ENCODE data around the gene RHOJ. TPM values are rescaled to one million over a fixed set of nuclear protein-coding genes. Genes with fewer than 3 reads are reported as not detected.

Gene RHOJ
- total and polyA plus RNA-seq, 9 of the 15 experiments (the other 6 are each of a cell fraction or from before 2014, with no cell fraction given) = not detected

- FAIRE-seq = no peak
- no peaks in the 10 kb centered on the region for H3K36me3 ChIP-seq (ENCODE audit: control insufficient read depth, insufficient read depth, low read length)
- H3K27me3 ChIP-seq (ENCODE audit: control insufficient read depth in 2 of 2, insufficient read depth in 2 of 2, low read length in 2 of 2) = no peaks in the 10 kb centered on the region
- H2AFZ ChIP-seq (ENCODE audit: low read depth, low read length) = no peak overlapping the region
- H4K20me1 ChIP-seq (replicated peaks; ENCODE audit: control insufficient read depth, insufficient read depth, low read length) = no peaks in the 10 kb centered on the region
- no peak overlapping the region for H3K4me3 ChIP-seq
- WGBS (ENCODE audit: insufficient coverage, low coverage, missing lambda C conversion rate) = 0% methylated on average over 2 of the region's 2 CpGs
- ChIA-PET POLR2A (no interaction called here), CTCF (ENCODE audit: low intra/inter-chr PET ratio) (no interaction called here)
- in situ Hi-C loops (cut with MboI) (no loop called here), intact Hi-C loops (cut with micrococcal nuclease) (no loop called here)
- no peaks in the 10 kb centered on the region for H3K4me1 ChIP-seq (replicated peaks in 1 of 2; ENCODE audit: control insufficient read depth in 2 of 2, insufficient read depth in 2 of 2, low read length in 2 of 2)
- no peak for DNase-seq (ENCODE audit: extremely low read depth in 1 of 4, low spot score in 3 of 4)
- H3K9ac ChIP-seq (ENCODE audit: insufficient read depth in 1 of 2, low read depth in 2 of 2, low read length in 2 of 2) = no peak overlapping the region
- no peaks in the 10 kb centered on the region for H3K9me1 ChIP-seq (ENCODE audit: control insufficient read depth, insufficient read depth, low read length)
- no peak for TF ChIP-seq ARID1B (IDR thresholded peaks at IDR 0.05)
- no peak for TF ChIP-seq STAG1 (CRISPR knock-in tag; IDR thresholded peaks at IDR 0.05; ENCODE audit: borderline replicate concordance)
- no peak for TF ChIP-seq FIP1L1 (IDR thresholded peaks at IDR 0.05; ENCODE audit: low read depth, low read length, poor library complexity, severe bottlenecking)
- TF ChIP-seq E2F4 (CRISPR knock-in tag; IDR thresholded peaks at IDR 0.05; ENCODE audit: low read depth) = no peak
- TF ChIP-seq EZH2 (IDR thresholded peaks at IDR 0.05; ENCODE audit: borderline replicate concordance, low read depth, low read length) = no peak
- TF ChIP-seq TCFL5 (CRISPR knock-in tag; conservative IDR thresholded peaks at IDR 0.05) = no peak
- no peak for TF ChIP-seq GATAD2B (IDR thresholded peaks at IDR 0.05; ENCODE audit: borderline replicate concordance)
- H3K79me2 ChIP-seq (ENCODE audit: control insufficient read depth, insufficient read depth, low read length) = no peaks in the 10 kb centered on the region
- H3K9me3 ChIP-seq (replicated peaks; ENCODE audit: control insufficient read depth, insufficient read depth, low read depth, low read length) = no peaks in the 10 kb centered on the region
- no peak overlapping the region for H3K27ac ChIP-seq (ENCODE audit: extremely low read depth, low read depth, low read length)
- no peak overlapping the region for H3K4me2 ChIP-seq (ENCODE audit: insufficient read depth, low read length)
- BruUV-seq (replicated peaks) = no TSS peak
- ATAC-seq = no peak
Measured at GRCh38 chr14:63212776-63213500, 8.7 kb downstream of the RHOJ start.
